Keratinocyte (primary cell): ENCODE measurements around the gene CAPNS1. TPM values are rescaled to one million over a fixed set of nuclear protein-coding genes. Genes with fewer than 3 reads are reported as not detected.

Experiments
- DNase-seq: peaks from one replicate; pipeline ENCODE4 v3.0.0-alpha.2; 2011; ENCODE audit warnings: low read depth, missing footprints, low spot score
- FAIRE-seq: peaks from 2 replicates; lab custom pipeline; 2011; peaks lifted over from hg19 to GRCh38; lab: Jason Lieb, UNC
- H2AFZ ChIP-seq: 2 replicates; pipeline ENCODE4 v1.6.0; 2012; ENCODE audit warnings: low read length, control low read depth, inconsistent platforms; ENCODE audit not compliant: control insufficient read depth
- H3K27ac ChIP-seq: 2 replicates; pipeline ENCODE4 v1.5.1; 2011; ENCODE audit warnings: low read length; ENCODE audit not compliant: control insufficient read depth, insufficient read depth
- H3K27me3 ChIP-seq: 3 replicates; pipeline ENCODE4 v1.6.0; 2011; ENCODE audit warnings: low read length; ENCODE audit not compliant: control insufficient read depth, insufficient read depth; ENCODE audit errors: extremely low read depth
- H3K36me3 ChIP-seq, 2 experiments: 2 replicates in 1 of 2; 3 replicates in 1 of 2; pipeline ENCODE4 v1.5.1; 2011; ENCODE audit warnings: low read length in 2 of 2, mild to moderate bottlenecking in 1 of 2; ENCODE audit not compliant: control insufficient read depth in 2 of 2, insufficient read depth in 2 of 2; ENCODE audit errors: extremely low read depth in 1 of 2
- H3K4me1 ChIP-seq: 3 replicates; pipeline ENCODE4 v1.5.1; 2011; ENCODE audit warnings: low read length; ENCODE audit not compliant: control insufficient read depth, insufficient read depth; ENCODE audit errors: extremely low read depth
- H3K4me2 ChIP-seq: 3 replicates; pipeline ENCODE4 v1.6.0; 2011; ENCODE audit warnings: low read depth, low read length; ENCODE audit not compliant: control insufficient read depth, insufficient read depth; ENCODE audit errors: extremely low read depth
- H3K4me3 ChIP-seq, 3 experiments: fragments of 200-600 bp in 1 of 3; sonication (generic) in 1 of 3; 2 replicates in 2 of 3; 3 replicates in 1 of 3; pipeline ENCODE4 v1.5.1; 2011 to 2016; ENCODE audit warnings: low read length in 3 of 3, mild to moderate bottlenecking in 3 of 3, control low read depth in 2 of 3, inconsistent platforms in 1 of 3, low read depth in 1 of 3, mixed read lengths in 1 of 3, mixed run types in 1 of 3, moderate library complexity in 1 of 3; ENCODE audit not compliant: control insufficient read depth in 2 of 3, insufficient read depth in 2 of 3; ENCODE audit errors: extremely low read depth in 1 of 3
- H3K79me2 ChIP-seq: 2 replicates; pipeline ENCODE4 v1.6.0; 2012; ENCODE audit warnings: low read length; ENCODE audit not compliant: control insufficient read depth, insufficient read depth
- H3K9ac ChIP-seq: 3 replicates; pipeline ENCODE4 v1.6.0; 2011; ENCODE audit warnings: low read length; ENCODE audit not compliant: control insufficient read depth, insufficient read depth; ENCODE audit errors: extremely low read depth
- H3K9me1 ChIP-seq: 3 replicates; pipeline ENCODE4 v1.6.0; 2011; ENCODE audit warnings: low read length; ENCODE audit not compliant: control insufficient read depth, insufficient read depth; ENCODE audit errors: extremely low read depth
- H3K9me3 ChIP-seq: 2 replicates; pipeline ENCODE4 v1.5.1; 2012; ENCODE audit warnings: low read depth, low read length; ENCODE audit not compliant: control insufficient read depth
- H4K20me1 ChIP-seq: 3 replicates; pipeline ENCODE4 v1.6.0; 2011; ENCODE audit warnings: low read length; ENCODE audit not compliant: control insufficient read depth, insufficient read depth; ENCODE audit errors: extremely low read depth
- CTCF ChIP-seq, 3 experiments: IDR thresholded peaks in 1 of 3; conservative IDR thresholded peaks in 1 of 3; optimal IDR thresholded peaks in 1 of 3; 2 replicates in 2 of 3; 3 replicates in 1 of 3; pipeline versions ENCODE3 to v1.5.1; 2011; ENCODE audit warnings: low read length in 3 of 3, mild to moderate bottlenecking in 3 of 3, moderate library complexity in 2 of 3, control low read depth in 1 of 3, inconsistent platforms in 1 of 3; ENCODE audit not compliant: insufficient read depth in 2 of 3; ENCODE audit errors: extremely low read depth in 1 of 3
- EZH2 ChIP-seq: IDR thresholded peaks from one replicate; pipeline ENCODE4 v1.6.1; 2012; ENCODE audit warnings: inconsistent platforms, mild to moderate bottlenecking, low read length, moderate library complexity
- dilution Hi-C: fragments of 300-500 bp; cut with MboI; formaldehyde crosslinking; loops from one replicate; pipeline ENCODE4 v1.7.0; 2020; ENCODE audit warnings: low sequenced_read_pairs; ENCODE audit not compliant: extremely low pct_ligation_motif_present
- polyA plus RNA-seq, 5 experiments: library from polyadenylated mRNA; depleted of rRNA in 3 of 5; stranded (reverse) in 3 of 5; stranded (forward) in 1 of 5; unstranded in 1 of 5; fragments of >200 nt; gene quantifications; 1 replicate in 1 of 5; 2 replicates in 3 of 5; 3 replicates in 1 of 5; pipeline versions ENCODE4 v1.2.1 to v1.2.3, GENCODE V29; 2011 to 2012; ENCODE audit warnings: missing spikeins in 2 of 5, low read depth in 1 of 5, low replicate concordance in 1 of 5

CAPNS1 gene
- polyA plus RNA-seq, 1 donor (not counting 4 experiments of a cell fraction or from before 2014, with no cell fraction given) = 884 TPM

- no peak overlapping the region for H3K27ac ChIP-seq
- no peak overlapping the region for H3K4me3 ChIP-seq
- H3K4me1 ChIP-seq = peaks cover 41% of the 10 kb centered on the region
- H3K9me3 ChIP-seq = no peaks in the 10 kb centered on the region
- FAIRE-seq = no peak
- dilution Hi-C loops = no loop called here
- H3K4me2 ChIP-seq = no peak overlapping the region
- no peaks in the 10 kb centered on the region for H3K79me2 ChIP-seq
- peaks cover 11 to 27% of the 10 kb centered on the region in 2 experiments for H3K36me3 ChIP-seq
- no peaks in the 10 kb centered on the region for H3K27me3 ChIP-seq
- H4K20me1 ChIP-seq = peaks cover 10% of the 10 kb centered on the region
- H3K9me1 ChIP-seq = peaks cover 2% of the 10 kb centered on the region
- H2AFZ ChIP-seq = no peak overlapping the region
- no peak for TF ChIP-seq EZH2
- TF ChIP-seq CTCF (optimal IDR thresholded peaks at IDR 0.05 in 1 of 3, IDR thresholded peaks at IDR 0.05 in 1 of 3, conservative IDR thresholded peaks at IDR 0.05 in 1 of 3; ENCODE audit: extremely low read depth in 1 of 3, insufficient read depth in 2 of 3, low read length in 3 of 3) = no peak
- no peak for DNase-seq
- H3K9ac ChIP-seq = no peak overlapping the region
Observed at GRCh38 chr19:36153126-36153525, 13.3 kb downstream of the CAPNS1 start.

GRCh38 chr19:36160821-36161596, 21.1 kb downstream of the CAPNS1 start:
- H3K79me2 ChIP-seq = no peaks in the 10 kb centered on the region
- H3K36me3 ChIP-seq = peaks cover 6 to 7% of the 10 kb centered on the region in 2 experiments
- dilution Hi-C loops = no loop called here
- peaks cover 6% of the 10 kb centered on the region for H3K4me1 ChIP-seq
- H3K9me1 ChIP-seq = no peaks in the 10 kb centered on the region
- H3K4me3 ChIP-seq = no peak overlapping the region
- no peaks in the 10 kb centered on the region for H3K27me3 ChIP-seq
- no peak for FAIRE-seq
- no peak overlapping the region for H2AFZ ChIP-seq
- TF ChIP-seq EZH2 = no peak
- TF ChIP-seq CTCF (optimal IDR thresholded peaks at IDR 0.05 in 1 of 3, IDR thresholded peaks at IDR 0.05 in 1 of 3, conservative IDR thresholded peaks at IDR 0.05 in 1 of 3; ENCODE audit: extremely low read depth in 1 of 3, insufficient read depth in 2 of 3, low read length in 3 of 3) = no peak
- H4K20me1 ChIP-seq = no peaks in the 10 kb centered on the region
- no peak for DNase-seq
- no peak overlapping the region for H3K9ac ChIP-seq
- no peak overlapping the region for H3K4me2 ChIP-seq
- peak overlapping the region; percentile 10 for H3K27ac ChIP-seq
- no peaks in the 10 kb centered on the region for H3K9me3 ChIP-seq
